Measurements from ENCODE around the gene PCYT1A. TPM values are rescaled to one million over a fixed set of nuclear protein-coding genes. Genes with fewer than 3 reads are reported as not detected.
A peak's percentile ranks its signal among the peaks of the same experiment; 100 is the strongest.

Gene PCYT1A
- total and polyA plus RNA-seq, 10 of the 15 experiments (the other 5 are each of a cell fraction or from before 2014, with no cell fraction given), result 10.8 to 64.3 (median 48.6) TPM

DNA sequence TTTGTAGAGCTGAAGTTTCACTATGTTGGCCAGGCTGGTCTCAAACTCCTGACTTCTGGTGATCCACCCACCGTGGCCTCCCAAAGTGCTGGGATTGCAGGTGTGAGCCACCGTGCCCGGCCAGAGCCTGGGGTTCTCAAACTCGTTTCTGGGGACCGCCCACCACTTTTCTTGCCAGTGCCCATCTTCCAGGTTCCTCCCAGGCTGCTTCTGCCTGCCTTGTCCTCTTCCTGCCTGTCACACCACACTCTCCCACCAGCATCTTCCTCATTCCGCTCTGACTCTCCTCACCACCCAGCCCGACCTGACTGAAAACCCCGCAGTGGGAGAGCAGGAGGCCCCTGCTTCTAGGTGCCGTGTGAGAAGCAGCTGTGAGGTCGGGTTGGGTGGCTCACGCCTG, 33.6 kb upstream of the PCYT1A start (continued):
- TF ChIP-seq KDM1A (IDR thresholded peaks at IDR 0.05; ENCODE audit: borderline replicate concordance), result no peak
- no peak for TF ChIP-seq BACH1 (IDR thresholded peaks at IDR 0.05; ENCODE audit: borderline replicate concordance)

DNA sequence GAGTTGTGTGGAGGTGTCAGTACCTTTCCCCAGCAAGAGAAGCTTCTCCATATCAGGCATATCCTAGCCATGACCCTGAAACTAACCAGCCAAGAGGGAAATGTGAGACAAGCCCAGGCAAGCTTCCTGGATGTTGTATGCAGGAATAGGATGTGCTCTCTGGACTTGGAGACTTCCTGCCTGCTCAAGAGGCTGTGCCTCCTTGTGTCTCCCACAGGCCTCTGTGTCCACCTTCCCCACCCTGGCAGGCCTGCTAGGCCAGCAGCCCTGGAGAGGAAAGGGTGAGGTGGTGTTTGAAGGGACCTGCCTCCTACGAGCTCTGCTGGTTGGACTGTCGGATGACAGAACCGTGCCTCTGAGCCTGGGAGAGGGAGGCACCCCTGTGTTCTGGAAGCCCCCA, 32.6 kb upstream of the PCYT1A start:
- ChIA-PET SMC1A (ENCODE audit: uncharacterized antibody, unreplicated experiment) (no interaction called here), CTCF (interaction anchor here (0.6 to 3.1 kb wide), 3 partner anchors 35 to 325 kb away, joined by 3 to 11 read pairs (median 4); no protein-coding TSS in a partner anchor), RAD21 (ENCODE audit: unreplicated experiment) (interaction anchor here (0.6 kb wide), 1 partner anchor 44 kb away, joined by 3 read pairs; no protein-coding TSS in a partner anchor), POLR2A (interaction anchor here (0.7 kb wide), 3 partner anchors 13 to 1846 kb away, joined by 3 to 6 read pairs (median 4); no protein-coding TSS in a partner anchor)
- Histone ChIP-seq H3K36me3 (ENCODE audit: control insufficient read depth in 2 of 2, insufficient read depth in 2 of 2, low read length in 1 of 2) (no peaks in the 10 kb centered on the region; a peak in 1 of 4 replicates), H3K9ac (ENCODE audit: control insufficient read depth, insufficient read depth, low read length) (no peak overlapping the region), H4K20me1 (ENCODE audit: control insufficient read depth, insufficient read depth) (no peaks in the 10 kb centered on the region), H3K4me1 (ENCODE audit: control insufficient read depth, insufficient read depth, low read length) (no peaks in the 10 kb centered on the region), H3K4me3 (no peak overlapping the region), H3K4me2 (ENCODE audit: control insufficient read depth, insufficient read depth) (no peak overlapping the region), H3K27me3 (replicated peaks in 1 of 2; ENCODE audit: control insufficient read depth in 2 of 2, insufficient read depth in 2 of 2, low read length in 1 of 2) (no peaks in the 10 kb centered on the region), H3K27ac (ENCODE audit: control insufficient read depth, insufficient read depth) (no peak overlapping the region), H3K79me2 (ENCODE audit: control insufficient read depth, insufficient read depth, low read length) (peaks cover 17% of the 10 kb centered on the region), H3K9me3 (replicated peaks; ENCODE audit: control insufficient read depth, insufficient read depth, low read length) (no peaks in the 10 kb centered on the region), H2AFZ (ENCODE audit: control insufficient read depth, low read depth, low read length) (no peak overlapping the region)
- DNase-seq (ENCODE audit: low read depth, low spot score) (no peak), FAIRE-seq (no peak), ATAC-seq (no peak)
- TF ChIP-seq POLR2AphosphoS5 (IDR thresholded peaks at IDR 0.05; ENCODE audit: low read length), result no peak
- no peak for TF ChIP-seq BCL11A (IDR thresholded peaks at IDR 0.05; ENCODE audit: low read depth, low read length)
- no peak for TF ChIP-seq ZNF622 (IDR thresholded peaks at IDR 0.05)
- TF ChIP-seq ZNF274 (IDR thresholded peaks at IDR 0.05; ENCODE audit: insufficient read depth, insufficient read length), result no peak
- TF ChIP-seq ZNF217 (IDR thresholded peaks at IDR 0.05), result no peak
- TF ChIP-seq PAX5 (IDR thresholded peaks at IDR 0.05; ENCODE audit: borderline replicate concordance, low read depth, low read length), result no peak
- TF ChIP-seq, protein P1, sequence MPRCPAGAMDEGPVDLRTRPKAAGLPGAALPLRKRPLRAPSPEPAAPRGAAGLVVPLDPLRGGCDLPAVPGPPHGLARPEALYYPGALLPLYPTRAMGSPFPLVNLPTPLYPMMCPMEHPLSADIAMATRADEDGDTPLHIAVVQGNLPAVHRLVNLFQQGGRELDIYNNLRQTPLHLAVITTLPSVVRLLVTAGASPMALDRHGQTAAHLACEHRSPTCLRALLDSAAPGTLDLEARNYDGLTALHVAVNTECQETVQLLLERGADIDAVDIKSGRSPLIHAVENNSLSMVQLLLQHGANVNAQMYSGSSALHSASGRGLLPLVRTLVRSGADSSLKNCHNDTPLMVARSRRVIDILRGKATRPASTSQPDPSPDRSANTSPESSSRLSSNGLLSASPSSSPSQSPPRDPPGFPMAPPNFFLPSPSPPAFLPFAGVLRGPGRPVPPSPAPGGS (IDR thresholded peaks at IDR 0.05; ENCODE audit: borderline replicate concordance, insufficient read depth, low read depth, low read length, poor library complexity, severe bottlenecking), result no peak
- TF ChIP-seq IKZF2 (IDR thresholded peaks at IDR 0.05), result no peak
- no peak for TF ChIP-seq JUNB (IDR thresholded peaks at IDR 0.05)
- TF ChIP-seq, protein P2, sequence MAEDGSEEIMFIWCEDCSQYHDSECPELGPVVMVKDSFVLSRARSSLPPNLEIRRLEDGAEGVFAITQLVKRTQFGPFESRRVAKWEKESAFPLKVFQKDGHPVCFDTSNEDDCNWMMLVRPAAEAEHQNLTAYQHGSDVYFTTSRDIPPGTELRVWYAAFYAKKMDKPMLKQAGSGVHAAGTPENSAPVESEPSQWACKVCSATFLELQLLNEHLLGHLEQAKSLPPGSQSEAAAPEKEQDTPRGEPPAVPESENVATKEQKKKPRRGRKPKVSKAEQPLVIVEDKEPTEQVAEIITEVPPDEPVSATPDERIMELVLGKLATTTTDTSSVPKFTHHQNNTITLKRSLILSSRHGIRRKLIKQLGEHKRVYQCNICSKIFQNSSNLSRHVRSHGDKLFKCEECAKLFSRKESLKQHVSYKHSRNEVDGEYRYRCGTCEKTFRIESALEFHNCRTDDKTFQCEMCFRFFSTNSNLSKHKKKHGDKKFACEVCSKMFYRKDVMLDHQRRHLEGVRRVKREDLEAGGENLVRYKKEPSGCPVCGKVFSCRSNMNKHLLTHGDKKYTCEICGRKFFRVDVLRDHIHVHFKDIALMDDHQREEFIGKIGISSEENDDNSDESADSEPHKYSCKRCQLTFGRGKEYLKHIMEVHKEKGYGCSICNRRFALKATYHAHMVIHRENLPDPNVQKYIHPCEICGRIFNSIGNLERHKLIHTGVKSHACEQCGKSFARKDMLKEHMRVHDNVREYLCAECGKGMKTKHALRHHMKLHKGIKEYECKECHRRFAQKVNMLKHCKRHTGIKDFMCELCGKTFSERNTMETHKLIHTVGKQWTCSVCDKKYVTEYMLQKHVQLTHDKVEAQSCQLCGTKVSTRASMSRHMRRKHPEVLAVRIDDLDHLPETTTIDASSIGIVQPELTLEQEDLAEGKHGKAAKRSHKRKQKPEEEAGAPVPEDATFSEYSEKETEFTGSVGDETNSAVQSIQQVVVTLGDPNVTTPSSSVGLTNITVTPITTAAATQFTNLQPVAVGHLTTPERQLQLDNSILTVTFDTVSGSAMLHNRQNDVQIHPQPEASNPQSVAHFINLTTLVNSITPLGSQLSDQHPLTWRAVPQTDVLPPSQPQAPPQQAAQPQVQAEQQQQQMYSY (CRISPR knock-in tag; IDR thresholded peaks at IDR 0.05), result no peak
- no peak for TF ChIP-seq EP300 (IDR thresholded peaks at IDR 0.05; ENCODE audit: borderline replicate concordance in 1 of 2, control insufficient read depth in 1 of 2, low read depth in 2 of 2, low read length in 2 of 2)
- TF ChIP-seq, protein P3, sequence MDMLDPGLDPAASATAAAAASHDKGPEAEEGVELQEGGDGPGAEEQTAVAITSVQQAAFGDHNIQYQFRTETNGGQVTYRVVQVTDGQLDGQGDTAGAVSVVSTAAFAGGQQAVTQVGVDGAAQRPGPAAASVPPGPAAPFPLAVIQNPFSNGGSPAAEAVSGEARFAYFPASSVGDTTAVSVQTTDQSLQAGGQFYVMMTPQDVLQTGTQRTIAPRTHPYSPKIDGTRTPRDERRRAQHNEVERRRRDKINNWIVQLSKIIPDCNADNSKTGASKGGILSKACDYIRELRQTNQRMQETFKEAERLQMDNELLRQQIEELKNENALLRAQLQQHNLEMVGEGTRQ (IDR thresholded peaks at IDR 0.05; ENCODE audit: borderline replicate concordance, low read depth, low read length), result no peak
- in situ Hi-C loops (cut with MboI), result no loop called here
- 94% methylated on average over 3 of the region's 3 CpGs for WGBS (ENCODE audit: insufficient coverage, insufficient replicate concordance, low lambda C conversion rate, missing lambda C conversion rate)
- intact Hi-C loops (cut with micrococcal nuclease; ENCODE audit: unreplicated experiment), result no loop called here
- BruUV-seq (replicated peaks), result TSS peak; percentile 78

Data from GM12878 (cell line).